Inflammatory macrophage treated with lipopolysaccharide for 1 hour (primary cell): ENCODE measurements around the gene OTULINL.
"Not testable (repeated sequence)": the region's sequence is repeated elsewhere in the genome, so short reads cannot be mapped to it uniquely, and the experiment has no call there.

Experiments used
- DNase-seq, 2 donors: peaks; one replicate each; pipeline ENCODE4 v3.0.0-alpha.2; 2020 to 2022

Gene OTULINL

GRCh38 chr5:14581106-14581890 is at the start of gene OTULINL:
TSS of gene OTULINL (plus strand) at chr5:14581792. CDS start at chr5:14581895, 103 bp downstream.
- peak; percentile 74 to 91 for DNase-seq

- DNase-seq, result no peak
Observed at GRCh38 chr5:14532180-14532579, 49.4 kb upstream of the OTULINL start.

GRCh38 chr5:14534773-14535172 is 46.8 kb upstream of the OTULINL start:
- DNase-seq, result no peak

- DNase-seq, result peak; percentile 85 to 92
Observed at GRCh38 chr5:14545308-14545707, 36.3 kb upstream of the OTULINL start.

- peak; percentile 33 to 41 for DNase-seq
Observed at GRCh38 chr5:14545862-14546261, 35.7 kb upstream of the OTULINL start.

GRCh38 chr5:14547666-14548065 is 33.9 kb upstream of the OTULINL start:
- DNase-seq, result no peak

- no peak for DNase-seq
Observed at GRCh38 chr5:14551211-14551610, 30.4 kb upstream of the OTULINL start.

GRCh38 chr5:14552017-14552416 is 29.6 kb upstream of the OTULINL start:
- peak; percentile 77 to 80 for DNase-seq

- DNase-seq, result not testable (repeated sequence)
Observed at GRCh38 chr5:14554288-14554687, 27.3 kb upstream of the OTULINL start.

- no peak for DNase-seq
Observed at GRCh38 chr5:14556015-14556414, 25.6 kb upstream of the OTULINL start.

- DNase-seq, result no peak
Observed at GRCh38 chr5:14557203-14557770, 24.3 kb upstream of the OTULINL start.

GRCh38 chr5:14557791-14558415 is 23.7 kb upstream of the OTULINL start:
- DNase-seq, result no peak

- no peak for DNase-seq
Observed at GRCh38 chr5:14560091-14560595, 21.4 kb upstream of the OTULINL start.

- no peak for DNase-seq
Observed at GRCh38 chr5:14561741-14562140, 19.9 kb upstream of the OTULINL start.

GRCh38 chr5:14568333-14568732 is 13.3 kb upstream of the OTULINL start:
- no peak for DNase-seq

- DNase-seq, result no peak
Observed at GRCh38 chr5:14569948-14570691, 11.5 kb upstream of the OTULINL start.

- DNase-seq, result no peak
Observed at GRCh38 chr5:14571901-14572300, 9.7 kb upstream of the OTULINL start.

- peak; percentile 55 to 64 for DNase-seq
Observed at GRCh38 chr5:14572385-14572784, 9.2 kb upstream of the OTULINL start.

- peak; percentile 36 to 41 for DNase-seq
Observed at GRCh38 chr5:14572836-14573235, 8.8 kb upstream of the OTULINL start.

- peak in 1 of 2 donors; percentile 30 for DNase-seq
Observed at GRCh38 chr5:14574096-14574495, 7.5 kb upstream of the OTULINL start.

- DNase-seq, result peak; percentile 79 to 82
Observed at GRCh38 chr5:14574891-14575508, 6.6 kb upstream of the OTULINL start.

- no peak for DNase-seq
Observed at GRCh38 chr5:14576206-14576605, 5.4 kb upstream of the OTULINL start.
